ENCODE measurements around the gene CEP112.

GRCh38 chr17:65985571-65985970, 206.4 kb downstream of the CEP112 start:
- TF ChIP-seq EZH2phosphoT487 (IDR thresholded peaks at IDR 0.05) = no peak
- TF ChIP-seq CTCF (IDR thresholded peaks at IDR 0.05) = no peak
- no peak for TF ChIP-seq EZH2 (IDR thresholded peaks at IDR 0.05)

Data from neural progenitor cell (in vitro differentiated cells).